ENCODE results near the gene ARHGAP15. TPM values are rescaled to one million over a fixed set of nuclear protein-coding genes. Genes with fewer than 3 reads are reported as not detected.

Gene ARHGAP15
- total RNA-seq, 1 donor from 2014 or later, result 6.8 TPM

DNA sequence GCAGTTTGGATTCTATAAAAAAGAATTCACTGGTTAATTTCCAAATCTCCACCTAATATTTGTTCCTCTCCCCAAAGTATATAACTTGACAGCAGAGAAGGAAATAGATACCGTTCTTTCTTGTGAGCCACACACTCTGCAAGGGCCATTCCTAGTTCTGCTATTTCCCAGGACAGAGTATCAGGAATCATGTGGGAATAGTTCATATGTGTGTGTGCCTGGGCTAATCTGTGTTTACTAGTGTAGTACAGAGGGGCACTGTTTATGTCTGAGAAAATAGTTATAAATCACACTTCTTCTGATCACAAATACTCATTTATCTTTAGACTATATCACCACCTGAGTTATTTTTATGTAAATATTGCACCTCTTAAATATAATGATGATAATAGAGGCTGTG lies 296.7 kb downstream of the ARHGAP15 start:
- DNase-seq (ENCODE audit: low spot score), result no peak
- intact Hi-C loops (cut with DNase I), result no loop called here

- intact Hi-C loops (cut with DNase I), result no loop called here
- DNase-seq (ENCODE audit: low spot score), result no peak
Measured at GRCh38 chr2:143426296-143426695, 297.1 kb downstream of the ARHGAP15 start.

GRCh38 chr2:143428700-143429099 lies 299.5 kb downstream of the ARHGAP15 start:
- DNase-seq (ENCODE audit: low spot score), result no peak
- intact Hi-C loops (cut with DNase I), result no loop called here

DNA sequence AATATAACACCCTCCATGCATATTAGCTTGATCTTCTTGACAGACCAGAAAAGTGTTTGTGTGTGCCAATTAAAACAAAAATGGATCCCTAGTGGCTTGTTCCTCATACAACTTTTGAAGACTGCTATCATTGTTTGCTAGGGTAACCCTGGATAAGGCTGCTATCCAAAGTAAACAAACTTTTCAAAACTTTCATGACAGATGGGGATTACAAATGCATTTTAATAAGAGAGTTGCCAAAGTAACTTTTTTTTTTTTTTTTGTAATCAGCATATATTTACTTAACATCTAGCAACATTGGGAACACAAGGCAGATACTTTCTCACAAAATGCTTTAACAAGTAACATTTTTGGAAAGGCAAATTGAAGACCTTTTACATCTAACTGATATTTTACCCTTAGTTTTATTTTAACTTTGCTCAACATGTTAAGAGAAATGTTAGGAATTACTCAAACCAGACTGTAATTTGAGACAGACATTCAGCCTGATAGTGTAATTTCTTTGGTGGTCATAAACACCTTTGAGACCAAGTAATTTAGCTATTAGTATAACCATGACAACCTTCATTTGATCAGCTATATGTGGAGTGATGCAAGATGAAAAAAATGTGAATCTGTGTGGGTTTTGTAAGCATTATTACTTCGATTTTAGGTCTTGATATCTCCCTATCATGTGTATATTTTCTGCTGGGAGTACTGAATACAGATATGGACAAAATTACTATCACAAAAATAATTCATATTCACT lies 300.9 kb downstream of the ARHGAP15 start:
- DNase-seq (ENCODE audit: low spot score), result no peak
- intact Hi-C loops (cut with DNase I), result no loop called here

DNA sequence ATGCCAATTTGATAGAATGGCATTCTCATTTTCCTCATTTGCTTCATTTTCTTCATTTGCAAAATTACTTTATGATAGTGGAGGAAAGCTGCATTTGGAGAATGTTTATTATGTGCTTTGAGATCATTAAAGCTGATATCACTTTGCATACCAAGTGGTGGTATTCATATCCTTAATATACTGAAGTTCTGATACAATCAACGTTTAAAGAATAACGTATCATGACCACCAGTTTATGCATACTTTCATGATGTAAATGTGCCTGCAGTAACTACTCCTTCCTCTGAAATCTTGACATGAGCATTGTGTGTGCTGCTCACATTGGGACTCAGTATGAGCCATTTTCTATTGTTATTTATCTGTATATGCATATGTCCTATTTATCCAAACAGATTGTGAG lies 302.1 kb downstream of the ARHGAP15 start:
- intact Hi-C loops (cut with DNase I), result no loop called here
- DNase-seq (ENCODE audit: low spot score), result no peak

- intact Hi-C loops (cut with DNase I), result no loop called here
- DNase-seq (ENCODE audit: low spot score), result no peak
Measured at GRCh38 chr2:143433251-143433650, 304.0 kb downstream of the ARHGAP15 start.

- intact Hi-C loops (cut with DNase I), result no loop called here
- no peak for DNase-seq (ENCODE audit: low spot score)
Measured at GRCh38 chr2:143433840-143434239, 304.6 kb downstream of the ARHGAP15 start.

DNA sequence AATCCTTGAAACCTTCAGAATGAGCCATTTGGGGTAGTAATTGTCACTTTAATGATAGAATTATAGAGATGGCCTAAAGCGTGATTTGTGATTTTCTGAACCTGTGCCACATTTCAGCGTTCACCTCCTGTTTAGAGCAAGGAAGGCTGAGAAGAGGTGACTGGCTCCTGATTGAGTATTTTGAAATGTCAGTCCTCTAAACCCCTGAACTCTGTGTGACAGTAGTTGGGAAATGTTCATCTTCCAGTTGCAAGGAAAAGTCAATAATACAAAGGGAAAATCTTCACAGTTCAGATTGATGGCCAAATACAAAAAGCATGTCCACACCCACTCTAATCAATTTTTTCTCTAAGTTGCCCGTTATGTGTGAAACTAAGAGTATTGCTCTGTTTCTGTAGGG lies 305.2 kb downstream of the ARHGAP15 start:
- intact Hi-C loops (cut with DNase I), result no loop called here
- no peak for DNase-seq (ENCODE audit: low spot score)

GRCh38 chr2:143435131-143435530 lies 305.9 kb downstream of the ARHGAP15 start:
- intact Hi-C loops (cut with DNase I), result no loop called here
- no peak for DNase-seq (ENCODE audit: low spot score)

DNA sequence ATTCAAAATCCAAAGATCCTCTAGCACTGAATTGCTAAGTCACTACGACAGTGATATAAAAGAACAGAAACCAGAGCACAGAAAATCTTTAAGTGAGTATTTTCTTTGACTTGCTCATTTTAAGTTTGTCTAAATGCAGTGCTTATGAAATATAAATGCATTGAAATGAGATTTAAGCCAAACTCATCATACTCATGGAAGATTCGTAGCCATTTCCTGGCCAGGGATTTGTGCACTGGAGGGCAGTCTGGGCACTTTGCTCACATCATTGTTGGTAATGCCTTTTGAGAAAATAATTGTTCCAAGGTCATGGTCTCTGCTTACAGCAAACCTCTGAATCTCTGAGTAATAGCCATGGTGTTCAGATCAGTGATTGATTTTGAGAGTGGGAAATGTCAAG lies 307.7 kb downstream of the ARHGAP15 start:
- intact Hi-C loops (cut with DNase I), result no loop called here
- no peak for DNase-seq (ENCODE audit: low spot score)

DNA sequence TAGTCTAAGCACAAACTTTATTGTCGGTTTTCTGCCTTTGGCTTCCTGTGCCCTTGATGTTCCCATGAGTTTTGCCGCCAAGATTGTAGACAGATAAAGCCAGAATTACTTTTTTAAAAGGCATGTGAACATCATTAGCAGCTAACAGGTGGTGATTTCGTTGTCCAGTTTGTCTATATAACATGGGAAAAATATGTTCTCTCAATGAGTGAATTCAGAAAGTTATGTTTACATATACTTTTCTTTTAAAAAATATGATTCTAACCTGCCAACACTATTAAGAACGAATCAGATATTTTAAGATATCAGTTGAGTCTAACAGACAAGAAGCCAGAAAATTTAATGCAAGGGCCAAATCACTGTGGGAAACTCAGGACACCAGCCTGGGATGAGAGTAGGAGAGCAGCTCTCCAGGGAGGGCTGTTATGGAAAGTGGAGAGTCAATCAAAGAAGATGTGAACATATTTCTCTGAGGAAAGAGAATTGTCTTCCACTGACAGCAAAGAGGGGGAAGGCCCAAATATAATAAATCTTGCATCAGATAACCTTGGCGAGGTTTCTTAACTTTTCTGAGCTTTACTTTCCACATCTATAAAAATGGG lies 311.3 kb downstream of the ARHGAP15 start:
- intact Hi-C loops (cut with DNase I), result no loop called here
- no peak for DNase-seq (ENCODE audit: low spot score)

DNA sequence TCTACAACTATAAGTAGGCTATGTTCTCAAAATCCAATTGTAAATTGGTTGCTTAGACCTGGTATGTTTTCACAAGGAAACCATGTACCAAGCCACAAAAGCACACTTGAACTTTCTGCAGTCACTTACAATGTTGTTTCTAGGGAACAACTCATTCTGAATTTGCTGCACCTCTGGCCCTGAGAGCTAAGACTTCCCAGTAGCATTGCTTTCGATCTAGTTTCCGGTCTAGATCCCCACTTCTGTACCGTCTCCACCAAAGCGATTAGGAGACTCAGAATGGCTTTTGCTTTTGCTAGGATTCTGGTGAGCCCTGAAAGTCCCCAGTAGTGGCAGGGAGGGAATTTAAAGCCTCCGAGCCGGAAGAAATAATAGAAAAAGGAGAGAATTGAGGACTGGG lies 313.0 kb downstream of the ARHGAP15 start:
- intact Hi-C loops (cut with DNase I), result no loop called here
- no peak for DNase-seq (ENCODE audit: low spot score)

DNA sequence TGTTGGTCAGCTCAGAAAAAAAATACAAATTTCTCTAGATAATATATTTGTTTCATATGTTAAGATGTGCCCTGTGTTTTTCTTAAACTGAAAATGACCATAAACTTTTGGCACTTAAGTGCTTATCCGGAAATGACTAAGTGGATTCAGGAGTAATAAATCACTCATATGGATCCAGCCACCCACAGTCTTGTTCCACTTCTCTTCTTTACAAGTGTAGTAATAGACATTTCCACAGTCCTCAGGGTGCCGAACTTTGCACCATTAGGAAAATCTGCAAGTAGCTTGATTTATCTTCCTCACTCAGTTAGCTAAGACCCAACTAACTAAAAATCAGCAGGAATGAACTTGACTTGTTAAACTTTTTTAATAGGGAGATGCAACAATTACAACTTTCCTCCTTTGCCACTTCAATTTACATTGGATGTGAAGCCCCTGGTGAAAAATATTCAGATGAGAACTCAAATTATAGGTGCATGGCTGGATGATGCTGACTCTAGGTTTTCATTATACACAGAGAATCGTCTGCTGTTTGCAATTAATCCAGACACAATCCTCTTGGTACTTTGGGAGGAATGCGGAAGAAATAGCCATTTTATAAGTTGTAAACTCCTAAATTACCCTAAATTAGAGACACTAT lies 322.5 kb downstream of the ARHGAP15 start:
- intact Hi-C loops (cut with DNase I), result no loop called here
- no peak for DNase-seq (ENCODE audit: low spot score)

DNA sequence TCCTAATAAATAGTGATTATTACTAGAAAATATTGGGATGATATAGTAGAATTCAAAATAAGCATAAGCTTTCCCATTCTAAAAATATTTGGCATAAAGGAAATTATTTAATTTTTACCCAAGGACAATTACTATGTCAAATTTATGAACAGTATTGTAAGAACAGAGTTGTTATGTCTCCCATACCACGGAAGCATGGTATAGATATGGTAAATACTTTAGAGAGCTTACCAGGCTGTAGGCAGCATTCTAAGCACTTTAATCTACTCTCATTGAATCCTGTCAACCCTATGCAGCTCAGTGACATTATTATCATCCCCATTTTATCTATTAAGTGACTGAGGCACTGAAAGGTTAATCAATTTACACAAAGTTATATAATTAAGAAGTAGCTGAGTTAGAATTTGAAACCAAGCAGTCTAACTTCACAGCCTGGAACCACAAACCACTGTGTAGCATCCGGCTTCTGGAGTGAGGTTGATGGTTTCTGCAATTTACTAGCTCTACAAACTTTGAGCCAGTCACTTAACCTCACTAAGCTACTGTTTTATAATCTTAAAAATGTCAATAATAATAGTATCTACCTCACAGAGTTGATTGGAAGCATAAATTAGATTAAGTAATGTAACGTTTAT lies 323.7 kb downstream of the ARHGAP15 start:
- intact Hi-C loops (cut with DNase I), result no loop called here
- DNase-seq (ENCODE audit: low spot score), result no peak

GRCh38 chr2:143453981-143454511 lies 324.8 kb downstream of the ARHGAP15 start:
- intact Hi-C loops (cut with DNase I), result no loop called here
- DNase-seq (ENCODE audit: low spot score), result no peak

GRCh38 chr2:143455317-143455716 lies 326.1 kb downstream of the ARHGAP15 start:
- intact Hi-C loops (cut with DNase I), result no loop called here
- no peak for DNase-seq (ENCODE audit: low spot score)

DNA sequence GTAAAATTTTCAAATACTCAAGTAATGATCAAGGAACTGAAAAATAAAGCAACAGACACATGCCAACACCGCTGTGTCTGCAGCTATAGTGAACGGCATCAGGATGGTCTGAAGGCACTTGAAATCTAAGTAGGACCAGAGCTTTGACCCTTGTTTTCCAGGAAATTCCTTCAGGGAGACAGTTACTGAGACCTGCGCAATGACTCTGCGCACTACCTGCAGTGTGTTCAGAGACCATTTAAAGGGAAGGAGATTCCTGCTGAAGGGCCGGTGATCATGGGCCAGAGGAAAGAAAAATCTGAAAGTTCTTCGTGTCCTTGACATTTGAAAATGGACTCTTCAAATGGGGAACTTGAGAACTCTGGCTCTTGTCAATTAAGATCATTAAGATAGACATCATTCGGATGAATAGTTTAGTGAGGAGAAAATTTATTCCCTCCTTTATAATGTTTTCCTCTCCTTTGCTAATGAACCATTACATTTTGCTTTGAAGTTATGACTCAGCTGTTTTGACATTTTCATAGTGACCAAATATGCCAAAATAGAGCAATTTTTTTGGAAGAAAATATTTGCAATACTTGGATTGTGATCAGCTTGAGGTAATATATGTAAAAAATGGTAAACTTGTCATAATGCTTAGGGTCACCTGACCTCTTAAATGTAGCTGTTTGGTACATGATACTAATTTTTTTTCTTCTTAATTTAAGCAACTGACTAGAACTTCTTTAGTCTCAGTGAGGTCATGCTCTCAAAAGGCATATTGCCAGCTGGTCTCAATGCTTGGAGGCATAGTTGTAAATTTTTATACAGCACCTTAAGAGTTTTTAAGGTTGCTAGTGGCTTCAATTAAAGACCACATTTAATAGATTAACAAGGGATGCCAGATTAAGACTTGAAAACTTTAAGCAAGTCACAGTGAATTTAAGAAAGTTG lies 329.3 kb downstream of the ARHGAP15 start:
- intact Hi-C loops (cut with DNase I), result no loop called here

GRCh38 chr2:143460382-143460781 lies 331.2 kb downstream of the ARHGAP15 start:
- intact Hi-C loops (cut with DNase I), result no loop called here
- DNase-seq (ENCODE audit: low spot score), result no peak

More for the DNA sequence above, 329.3 kb downstream of the ARHGAP15 start:
- DNase-seq (ENCODE audit: low spot score), result no peak

DNA sequence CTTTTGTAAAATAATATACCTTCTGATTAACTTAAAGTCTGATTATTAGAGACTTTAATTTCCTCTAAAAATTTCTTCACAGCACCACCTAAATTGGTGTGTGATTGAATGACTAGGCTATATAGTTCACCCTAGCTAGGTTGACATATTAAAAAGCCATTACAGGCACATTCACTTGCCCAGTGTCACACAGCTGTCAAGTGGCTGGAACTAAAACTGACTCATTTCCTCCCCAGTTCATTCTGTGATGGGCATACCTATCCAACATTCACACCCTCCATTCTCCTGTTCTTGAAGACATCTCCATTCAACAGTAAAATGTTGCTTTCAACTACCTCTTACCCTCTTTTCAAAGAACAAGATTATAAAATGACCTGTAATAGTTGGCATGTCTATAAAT lies 334.5 kb downstream of the ARHGAP15 start:
- no peak for DNase-seq (ENCODE audit: low spot score)
- intact Hi-C loops (cut with DNase I), result no loop called here
